Neural crest cell (in vitro differentiated cells): ENCODE data around the gene FSCN2. TPM values are rescaled to one million over a fixed set of nuclear protein-coding genes. Genes with fewer than 3 reads are reported as not detected.

Experiments used
- DNase-seq: peaks from one replicate; pipeline ENCODE4 v3.0.0; 2021; ENCODE audit warnings: low read depth, mixed read lengths, low spot score
- H3K27ac Mint-ChIP-seq: one replicate; pipeline ENCODE4 v1.8.0; 2021; ENCODE audit warnings: mild to moderate bottlenecking, mixed read lengths; ENCODE audit not compliant: unreplicated experiment
- H3K27me3 Mint-ChIP-seq: 2 replicates; pipeline ENCODE4 v1.8.0; 2021; ENCODE audit warnings: low read depth, mild to moderate bottlenecking, mixed read lengths
- H3K36me3 Mint-ChIP-seq: 2 replicates; pipeline ENCODE4 v1.8.0; 2021; ENCODE audit warnings: low read depth, mild to moderate bottlenecking, mixed read lengths
- H3K4me1 Mint-ChIP-seq: 2 replicates; pipeline ENCODE4 v1.8.0; 2021; ENCODE audit warnings: mixed read lengths
- H3K4me3 Mint-ChIP-seq: one replicate; pipeline ENCODE4 v1.8.0; 2021; ENCODE audit warnings: mild to moderate bottlenecking, mixed read lengths
- H3K9me3 Mint-ChIP-seq: 2 replicates; pipeline ENCODE4 v1.8.0; 2021; ENCODE audit warnings: mixed read lengths
- total RNA-seq: library from RNA; stranded (reverse); gene quantifications from 2 replicates; pipeline ENCODE4 v1.2.1, GENCODE V29; 2021
- TF ChIP-seq, protein P1 (sequence below): fragments of 200-600 bp; sonication (generic); conservative IDR thresholded peaks from 2 replicates; pipeline ENCODE4 v1.5.0; 2021; ENCODE audit warnings: antibody characterized with exemption, mild to moderate bottlenecking

FSCN2 gene
- total RNA-seq, 1 donor from 2014 or later, result 0.56 TPM

DNA sequence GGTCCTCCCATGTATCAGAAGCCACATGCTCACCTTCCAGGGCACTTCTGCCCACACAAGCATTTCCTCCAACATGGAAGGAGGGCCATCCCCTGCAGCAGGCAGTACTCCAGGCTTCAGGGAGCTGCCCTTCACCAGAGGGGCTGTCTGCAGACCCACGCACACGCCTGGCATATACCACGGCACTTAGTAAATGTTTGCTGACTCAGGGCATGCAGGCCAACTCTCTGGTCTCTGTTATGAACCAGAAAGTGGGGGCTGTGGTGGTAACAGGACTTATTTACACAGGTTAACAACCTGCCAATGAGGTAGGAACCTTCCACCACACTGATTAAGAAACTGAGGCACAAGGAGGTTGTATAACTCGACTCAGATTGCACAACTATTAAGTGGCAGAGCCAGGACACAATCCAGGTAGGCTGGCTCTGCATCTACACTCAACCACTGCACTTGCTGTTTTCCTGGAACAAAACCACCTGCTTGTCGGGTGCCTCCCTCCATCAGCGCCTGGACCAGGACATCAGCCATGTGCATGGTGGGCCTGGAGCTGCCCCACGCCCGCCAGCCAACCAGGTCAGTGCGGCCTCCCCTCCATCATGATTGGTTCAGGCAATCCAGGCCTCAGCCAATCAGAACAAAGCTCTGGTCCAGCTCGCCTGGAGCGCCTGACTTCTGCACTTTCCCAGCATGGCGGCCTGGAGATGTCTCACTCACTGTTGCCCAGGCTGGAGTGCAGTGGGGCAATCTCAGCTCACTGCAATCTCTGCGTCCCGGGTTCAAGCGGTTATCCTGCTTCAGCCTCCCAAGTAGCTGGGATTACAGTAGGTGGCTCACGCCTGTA, 34.8 kb upstream of the FSCN2 start:
- TF ChIP-seq, protein P1, sequence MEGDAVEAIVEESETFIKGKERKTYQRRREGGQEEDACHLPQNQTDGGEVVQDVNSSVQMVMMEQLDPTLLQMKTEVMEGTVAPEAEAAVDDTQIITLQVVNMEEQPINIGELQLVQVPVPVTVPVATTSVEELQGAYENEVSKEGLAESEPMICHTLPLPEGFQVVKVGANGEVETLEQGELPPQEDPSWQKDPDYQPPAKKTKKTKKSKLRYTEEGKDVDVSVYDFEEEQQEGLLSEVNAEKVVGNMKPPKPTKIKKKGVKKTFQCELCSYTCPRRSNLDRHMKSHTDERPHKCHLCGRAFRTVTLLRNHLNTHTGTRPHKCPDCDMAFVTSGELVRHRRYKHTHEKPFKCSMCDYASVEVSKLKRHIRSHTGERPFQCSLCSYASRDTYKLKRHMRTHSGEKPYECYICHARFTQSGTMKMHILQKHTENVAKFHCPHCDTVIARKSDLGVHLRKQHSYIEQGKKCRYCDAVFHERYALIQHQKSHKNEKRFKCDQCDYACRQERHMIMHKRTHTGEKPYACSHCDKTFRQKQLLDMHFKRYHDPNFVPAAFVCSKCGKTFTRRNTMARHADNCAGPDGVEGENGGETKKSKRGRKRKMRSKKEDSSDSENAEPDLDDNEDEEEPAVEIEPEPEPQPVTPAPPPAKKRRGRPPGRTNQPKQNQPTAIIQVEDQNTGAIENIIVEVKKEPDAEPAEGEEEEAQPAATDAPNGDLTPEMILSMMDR, result no peak
- Mint-ChIP-seq H3K27ac (no peak overlapping the region), H3K4me3 (no peak overlapping the region), H3K9me3 (no peaks in the 10 kb centered on the region), H3K27me3 (peaks cover 13% of the 10 kb centered on the region), H3K36me3 (no peaks in the 10 kb centered on the region), H3K4me1 (peaks cover 29% of the 10 kb centered on the region)
- DNase-seq, result no peak

DNA sequence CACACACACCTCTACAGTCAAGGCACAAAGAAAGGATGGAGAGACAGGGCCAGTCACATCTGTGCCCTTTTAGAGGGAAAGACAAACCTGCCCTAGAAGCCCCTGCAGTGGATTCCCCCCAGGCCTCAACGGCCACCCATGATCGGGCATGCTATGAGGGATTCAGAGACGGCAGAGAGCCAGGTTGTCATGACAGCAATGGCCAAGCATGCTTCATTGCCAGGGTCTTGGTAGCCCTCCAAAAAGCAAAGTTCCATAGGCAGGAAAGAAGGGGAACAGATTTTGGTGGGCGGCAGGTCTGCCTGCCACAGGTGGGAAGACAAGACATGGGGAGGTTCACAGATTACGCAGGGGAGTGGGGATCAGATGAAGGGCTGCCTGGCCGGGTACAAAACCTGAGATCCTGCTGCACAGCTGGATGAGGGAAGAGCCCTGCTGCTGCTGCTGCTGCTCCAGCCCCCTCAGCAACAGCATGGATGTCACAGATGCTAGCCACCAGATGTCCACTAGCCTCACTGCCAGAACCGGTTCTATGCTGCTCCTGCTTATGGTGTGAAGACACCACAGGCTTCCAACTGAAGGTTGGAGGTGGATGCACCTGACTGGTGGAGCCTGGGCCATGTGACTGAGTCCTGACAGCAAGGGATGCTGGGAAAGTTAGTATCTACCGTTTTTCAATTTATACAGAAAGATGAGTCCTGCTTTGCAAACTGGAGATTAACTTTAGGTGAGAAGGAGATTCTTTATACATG, 33.4 kb upstream of the FSCN2 start:
- Mint-ChIP-seq H3K27me3 (peaks cover 9% of the 10 kb centered on the region), H3K9me3 (no peaks in the 10 kb centered on the region), H3K36me3 (no peaks in the 10 kb centered on the region), H3K4me1 (peaks cover 20% of the 10 kb centered on the region), H3K4me3 (no peak overlapping the region), H3K27ac (no peak overlapping the region)
- TF ChIP-seq, protein P1, result no peak
- no peak for DNase-seq

DNA sequence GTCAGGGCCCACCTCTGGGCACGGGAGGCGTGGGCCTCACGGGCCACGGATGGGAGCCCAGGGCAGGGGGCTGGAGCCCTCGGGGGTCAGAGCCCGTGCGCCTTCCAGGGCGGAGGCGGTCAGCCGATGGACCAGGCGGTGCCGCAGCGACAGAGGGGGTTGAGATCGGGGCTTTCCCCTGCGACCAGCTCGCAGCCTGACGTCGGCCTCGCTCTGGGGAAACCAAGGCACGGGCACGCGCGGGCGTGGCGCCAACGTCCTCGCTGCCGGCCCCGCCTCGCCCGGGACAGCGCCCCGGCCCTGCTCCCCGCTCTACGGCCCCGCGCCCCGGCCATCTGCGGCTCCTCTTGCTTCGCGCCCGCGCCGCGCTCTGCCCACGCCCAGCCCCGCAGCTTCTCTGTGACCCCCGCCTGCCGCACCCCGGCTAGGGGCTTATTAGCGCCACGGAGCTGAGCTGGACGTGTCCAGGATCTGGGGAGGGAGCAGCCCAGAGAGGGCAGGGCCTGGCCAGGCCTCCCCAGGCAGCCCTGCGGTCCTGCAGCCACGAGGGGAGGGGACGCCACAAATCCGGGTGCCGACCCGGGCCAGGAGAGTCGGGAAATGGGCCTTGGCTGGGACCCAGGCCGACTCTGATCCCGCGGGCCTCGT, 29.1 kb upstream of the FSCN2 start:
- Mint-ChIP-seq H3K36me3 (no peaks in the 10 kb centered on the region), H3K4me3 (no peak overlapping the region), H3K27ac (no peak overlapping the region), H3K27me3 (peaks cover 11% of the 10 kb centered on the region), H3K4me1 (peaks cover 7% of the 10 kb centered on the region), H3K9me3 (no peaks in the 10 kb centered on the region)
- TF ChIP-seq, protein P1, result no peak
- no peak for DNase-seq

DNA sequence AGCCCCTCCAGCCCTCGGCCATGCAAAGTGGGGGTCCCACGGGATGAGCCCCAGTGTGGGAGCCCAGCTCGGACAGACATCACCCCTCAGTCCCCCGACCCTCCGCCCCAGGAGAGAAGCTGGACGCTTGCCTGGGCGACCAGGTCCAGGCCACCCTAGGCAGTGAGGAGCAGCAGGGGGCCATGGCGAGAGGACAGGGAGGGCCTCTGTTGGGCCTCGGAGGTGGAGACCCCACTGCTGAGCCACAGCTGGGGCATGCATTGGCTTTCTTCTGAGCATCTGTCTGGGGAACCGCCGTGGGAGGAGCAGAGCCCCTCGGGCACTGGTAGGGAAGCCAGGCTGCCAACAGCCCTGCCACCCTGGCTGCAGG, 28.6 kb upstream of the FSCN2 start:
- Mint-ChIP-seq H3K27me3 (peaks cover 12% of the 10 kb centered on the region), H3K4me3 (no peak overlapping the region), H3K9me3 (peaks cover under 1% of the 10 kb centered on the region), H3K27ac (no peak overlapping the region), H3K36me3 (peaks cover under 1% of the 10 kb centered on the region), H3K4me1 (peaks cover 6% of the 10 kb centered on the region)
- no peak for DNase-seq
- TF ChIP-seq, protein P1, result no peak

DNA sequence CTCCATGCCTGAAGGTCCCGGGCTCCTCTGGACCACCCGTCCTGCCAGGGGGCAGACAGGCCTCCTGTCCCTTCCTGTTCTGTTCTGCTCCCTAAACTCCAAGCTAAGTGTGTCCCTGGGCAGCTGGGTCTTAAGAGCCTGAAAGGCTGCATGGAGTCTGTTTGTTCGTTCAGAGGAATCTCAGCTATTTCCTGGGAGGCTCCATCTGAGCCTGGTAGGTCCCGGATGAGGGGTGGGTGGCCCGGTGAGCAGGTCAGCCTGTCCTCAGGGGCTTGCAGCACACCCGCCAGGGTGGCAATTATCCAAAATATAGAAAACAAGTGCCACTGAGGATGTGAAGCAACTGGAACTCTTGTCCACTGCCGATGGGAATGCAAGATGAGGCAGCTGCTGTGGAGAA, 28.1 kb upstream of the FSCN2 start:
- Mint-ChIP-seq H3K27ac (no peak overlapping the region), H3K36me3 (peaks cover 2% of the 10 kb centered on the region), H3K9me3 (peaks cover 3% of the 10 kb centered on the region), H3K4me3 (no peak overlapping the region), H3K4me1 (peaks cover 1% of the 10 kb centered on the region), H3K27me3 (peaks cover 16% of the 10 kb centered on the region)
- TF ChIP-seq, protein P1, result no peak
- no peak for DNase-seq
